ENCODE data around the gene TIGD2.

TIGD2 gene

DNA sequence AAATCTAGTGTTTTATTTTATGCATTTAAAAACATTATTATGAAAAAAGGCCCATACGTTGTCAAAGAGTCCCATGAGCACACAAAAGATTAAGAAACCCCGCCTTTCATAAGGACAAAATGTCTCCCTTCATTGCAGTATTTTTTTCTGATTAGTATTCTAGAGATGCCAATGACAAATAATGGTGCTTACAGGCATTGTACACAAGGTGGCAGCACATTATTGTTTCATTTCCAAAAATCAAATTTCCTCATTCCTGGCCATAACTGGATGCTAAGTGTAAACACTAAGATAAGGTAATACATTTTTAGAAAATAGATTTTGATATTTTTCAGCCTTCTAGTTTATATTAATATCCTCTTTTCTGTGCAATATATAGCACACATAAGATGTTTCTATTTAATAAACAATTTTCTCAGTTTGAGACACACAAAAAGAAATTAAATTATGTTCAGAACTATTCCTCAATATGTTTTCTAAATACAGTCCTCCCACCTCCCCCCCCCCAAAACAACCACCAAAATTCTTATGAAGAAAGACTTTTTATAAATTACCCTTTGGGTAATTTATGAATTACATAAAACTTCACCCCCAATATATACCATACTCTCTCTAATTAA, 47.7 kb downstream of the TIGD2 start:
- Histone ChIP-seq H3K4me2 (ENCODE audit: low read length) (no peak overlapping the region), H3K36me3 (ENCODE audit: control insufficient read depth, insufficient read depth, low read length) (no peaks in the 10 kb centered on the region), H2BK120ac (ENCODE audit: low read depth, low read length) (no peak overlapping the region), H3K4me1 (ENCODE audit: control insufficient read depth, low read depth, low read length) (no peaks in the 10 kb centered on the region), H2BK5ac (ENCODE audit: low read length) (no peak overlapping the region), H3K23ac (ENCODE audit: low read length) (no peak overlapping the region), H3K79me2 (ENCODE audit: control insufficient read depth, insufficient read depth, low read length) (no peaks in the 10 kb centered on the region), H3K18ac (ENCODE audit: low read length) (no peak overlapping the region), H2BK15ac (replicated peaks; ENCODE audit: low read depth) (no peak overlapping the region), H2AK5ac (ENCODE audit: low read length) (no peak overlapping the region), H3K9ac (ENCODE audit: low read length) (no peak overlapping the region), H4K8ac (ENCODE audit: low read depth, low read length) (no peak overlapping the region), H3K56ac (ENCODE audit: low read length) (no peak overlapping the region), H3K4ac (ENCODE audit: low read depth, low read length) (no peak overlapping the region), H4K5ac (ENCODE audit: low read length) (no peak overlapping the region), H3K4me3 (ENCODE audit: low read length) (no peak overlapping the region), H3K79me1 (ENCODE audit: low read length) (no peaks in the 10 kb centered on the region), H3K27ac (ENCODE audit: low read depth, low read length) (no peak overlapping the region), H3K27me3 (ENCODE audit: insufficient read depth, low read length, poor library complexity) (no peaks in the 10 kb centered on the region)
- peak; percentile 29 for DNase-seq
- WGBS (ENCODE audit: extremely low coverage, insufficient coverage, low lambda C conversion rate), result no CpG with 5 or more reads among the region's 2 CpGs

DNA sequence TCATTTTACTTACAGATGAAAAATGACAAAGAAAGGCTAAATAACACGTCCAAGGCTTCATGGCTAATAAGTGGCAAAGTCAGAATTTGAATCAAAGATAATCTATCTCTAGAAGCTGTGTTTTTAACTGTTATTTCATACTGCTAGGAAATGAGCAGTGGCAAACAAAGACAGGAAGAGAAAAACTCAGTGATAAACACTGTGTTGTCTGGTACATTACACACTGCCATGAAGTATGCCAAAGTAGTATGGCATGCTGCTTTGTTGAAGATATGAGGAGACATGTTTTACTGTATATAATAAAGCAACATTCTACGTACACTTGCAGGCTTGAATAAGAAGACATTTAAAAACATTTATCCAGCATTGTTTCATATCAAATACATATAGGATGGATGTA, 49.5 kb downstream of the TIGD2 start:
- Histone ChIP-seq H2BK120ac (ENCODE audit: low read depth, low read length) (no peak overlapping the region), H3K79me2 (ENCODE audit: control insufficient read depth, insufficient read depth, low read length) (no peaks in the 10 kb centered on the region), H4K5ac (ENCODE audit: low read length) (no peak overlapping the region), H2BK5ac (ENCODE audit: low read length) (no peak overlapping the region), H3K23ac (ENCODE audit: low read length) (no peak overlapping the region), H2AK5ac (ENCODE audit: low read length) (no peak overlapping the region), H3K4me1 (ENCODE audit: control insufficient read depth, low read depth, low read length) (no peaks in the 10 kb centered on the region), H3K18ac (ENCODE audit: low read length) (no peak overlapping the region), H3K27me3 (ENCODE audit: insufficient read depth, low read length, poor library complexity) (no peaks in the 10 kb centered on the region), H3K4me3 (ENCODE audit: low read length) (no peak overlapping the region), H3K36me3 (ENCODE audit: control insufficient read depth, insufficient read depth, low read length) (no peaks in the 10 kb centered on the region), H3K56ac (ENCODE audit: low read length) (no peak overlapping the region), H3K4ac (ENCODE audit: low read depth, low read length) (no peak overlapping the region), H3K27ac (ENCODE audit: low read depth, low read length) (no peak overlapping the region), H3K79me1 (ENCODE audit: low read length) (no peaks in the 10 kb centered on the region), H4K8ac (ENCODE audit: low read depth, low read length) (no peak overlapping the region), H3K9ac (ENCODE audit: low read length) (no peak overlapping the region), H2BK15ac (replicated peaks; ENCODE audit: low read depth) (no peak overlapping the region), H3K4me2 (ENCODE audit: low read length) (no peak overlapping the region)
- DNase-seq, result no peak
- WGBS (ENCODE audit: extremely low coverage, insufficient coverage, low lambda C conversion rate), result no CpG with 5 or more reads among the region's 2 CpGs

DNA sequence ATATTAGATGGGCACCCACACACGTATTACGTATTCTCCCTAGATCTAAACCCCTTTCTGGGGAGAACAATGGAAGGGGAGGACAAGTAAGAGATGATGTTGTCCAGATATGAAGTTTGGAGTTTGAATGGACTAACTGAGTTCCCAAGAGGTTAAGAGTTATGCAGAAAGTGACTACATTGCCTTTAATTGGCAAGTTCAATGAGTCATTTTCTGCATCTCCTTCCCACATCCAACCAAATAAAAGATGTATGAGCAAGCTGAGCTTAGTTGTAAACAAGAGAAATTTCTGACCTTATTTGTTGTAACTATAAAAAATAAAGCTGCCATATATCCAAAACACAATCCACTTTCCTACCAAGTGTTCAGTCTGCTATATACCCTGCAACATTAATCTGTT, 50.5 kb downstream of the TIGD2 start:
- Histone ChIP-seq H3K9ac (ENCODE audit: low read length) (no peak overlapping the region), H2BK15ac (replicated peaks; ENCODE audit: low read depth) (no peak overlapping the region), H3K27me3 (ENCODE audit: insufficient read depth, low read length, poor library complexity) (no peaks in the 10 kb centered on the region), H2AK5ac (ENCODE audit: low read length) (no peak overlapping the region), H3K4me1 (ENCODE audit: control insufficient read depth, low read depth, low read length) (no peaks in the 10 kb centered on the region), H3K27ac (ENCODE audit: low read depth, low read length) (no peak overlapping the region), H3K4me2 (ENCODE audit: low read length) (no peak overlapping the region), H3K4me3 (ENCODE audit: low read length) (no peak overlapping the region), H4K5ac (ENCODE audit: low read length) (no peak overlapping the region), H2BK120ac (ENCODE audit: low read depth, low read length) (no peak overlapping the region), H3K23ac (ENCODE audit: low read length) (no peak overlapping the region), H4K8ac (ENCODE audit: low read depth, low read length) (no peak overlapping the region), H3K36me3 (ENCODE audit: control insufficient read depth, insufficient read depth, low read length) (no peaks in the 10 kb centered on the region), H3K18ac (ENCODE audit: low read length) (no peak overlapping the region), H3K56ac (ENCODE audit: low read length) (no peak overlapping the region), H2BK5ac (ENCODE audit: low read length) (no peak overlapping the region), H3K79me1 (ENCODE audit: low read length) (no peaks in the 10 kb centered on the region), H3K4ac (ENCODE audit: low read depth, low read length) (no peak overlapping the region), H3K79me2 (ENCODE audit: control insufficient read depth, insufficient read depth, low read length) (no peaks in the 10 kb centered on the region)
- DNase-seq, result no peak
- no CpG with 5 or more reads among the region's 2 CpGs for WGBS (ENCODE audit: extremely low coverage, insufficient coverage, low lambda C conversion rate)

DNA sequence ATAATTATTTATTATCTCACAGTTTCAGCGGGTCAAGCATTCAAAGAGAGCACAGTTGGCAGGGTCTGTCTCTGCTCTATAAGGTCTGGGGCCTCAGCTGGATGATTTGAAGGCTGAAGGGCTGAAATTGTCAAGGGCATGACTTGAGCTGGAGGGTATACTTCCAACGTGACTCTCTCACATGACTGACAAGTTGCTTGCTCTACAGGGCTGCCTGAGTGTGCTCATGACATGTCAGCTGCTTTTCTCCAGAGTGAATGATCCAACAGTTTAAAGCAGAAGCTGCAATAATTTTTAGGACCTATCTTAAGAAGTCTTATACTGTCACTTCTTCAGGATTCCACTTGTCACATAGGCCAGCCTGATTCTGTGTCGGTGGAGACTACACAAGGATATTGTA, 51.2 kb downstream of the TIGD2 start:
- H2BK120ac ChIP-seq (ENCODE audit: low read depth, low read length), result no peak overlapping the region
- H4K8ac ChIP-seq (ENCODE audit: low read depth, low read length), result no peak overlapping the region
- H2BK15ac ChIP-seq (replicated peaks; ENCODE audit: low read depth), result no peak overlapping the region
- no peak overlapping the region for H4K5ac ChIP-seq (ENCODE audit: low read length)
- H3K4me3 ChIP-seq (ENCODE audit: low read length), result no peak overlapping the region
- H3K56ac ChIP-seq (ENCODE audit: low read length), result no peak overlapping the region
- H3K79me1 ChIP-seq (ENCODE audit: low read length), result no peaks in the 10 kb centered on the region
- no peaks in the 10 kb centered on the region for H3K27me3 ChIP-seq (ENCODE audit: insufficient read depth, low read length, poor library complexity)
- no peak for DNase-seq
- H3K27ac ChIP-seq (ENCODE audit: low read depth, low read length), result no peak overlapping the region
- no peaks in the 10 kb centered on the region for H3K4me1 ChIP-seq (ENCODE audit: control insufficient read depth, low read depth, low read length)
- H3K9ac ChIP-seq (ENCODE audit: low read length), result no peak overlapping the region
- H3K4ac ChIP-seq (ENCODE audit: low read depth, low read length), result no peak overlapping the region
- no peak overlapping the region for H3K23ac ChIP-seq (ENCODE audit: low read length)
- H3K4me2 ChIP-seq (ENCODE audit: low read length), result no peak overlapping the region
- H3K18ac ChIP-seq (ENCODE audit: low read length), result no peak overlapping the region
- H2AK5ac ChIP-seq (ENCODE audit: low read length), result no peak overlapping the region
- H3K79me2 ChIP-seq (ENCODE audit: control insufficient read depth, insufficient read depth, low read length), result no peaks in the 10 kb centered on the region
- no CpG with 5 or more reads among the region's 3 CpGs for WGBS (ENCODE audit: extremely low coverage, insufficient coverage, low lambda C conversion rate)
- H3K36me3 ChIP-seq (ENCODE audit: control insufficient read depth, insufficient read depth, low read length), result no peaks in the 10 kb centered on the region
- no peak overlapping the region for H2BK5ac ChIP-seq (ENCODE audit: low read length)

DNA sequence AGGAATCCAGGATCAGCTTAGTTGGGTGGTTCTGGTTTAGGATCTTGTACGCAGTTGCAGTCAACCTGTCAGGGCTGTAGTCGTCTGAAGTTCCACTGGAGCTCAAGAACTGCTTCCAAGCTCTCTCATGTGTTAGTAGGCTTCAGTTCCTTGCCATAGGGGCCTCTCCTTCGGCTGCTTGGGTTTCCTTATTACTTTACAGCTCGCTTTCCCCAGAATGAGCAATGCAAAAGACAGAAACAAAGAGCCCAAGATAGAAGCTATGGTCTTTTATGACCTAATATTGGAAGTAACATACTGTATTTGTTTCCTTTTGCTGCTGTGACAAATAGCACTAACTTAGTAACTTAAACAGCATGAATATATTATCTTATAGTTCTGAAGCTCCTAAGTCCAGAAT, 51.7 kb downstream of the TIGD2 start:
- H4K5ac ChIP-seq (ENCODE audit: low read length), result no peak overlapping the region
- H3K27ac ChIP-seq (ENCODE audit: low read depth, low read length), result no peak overlapping the region
- H2AK5ac ChIP-seq (ENCODE audit: low read length), result no peak overlapping the region
- H3K27me3 ChIP-seq (ENCODE audit: insufficient read depth, low read length, poor library complexity), result no peaks in the 10 kb centered on the region
- no peak overlapping the region for H4K8ac ChIP-seq (ENCODE audit: low read depth, low read length)
- H3K36me3 ChIP-seq (ENCODE audit: control insufficient read depth, insufficient read depth, low read length), result no peaks in the 10 kb centered on the region
- no peak overlapping the region for H3K23ac ChIP-seq (ENCODE audit: low read length)
- no peak for DNase-seq
- H3K79me2 ChIP-seq (ENCODE audit: control insufficient read depth, insufficient read depth, low read length), result no peaks in the 10 kb centered on the region
- H2BK120ac ChIP-seq (ENCODE audit: low read depth, low read length), result no peak overlapping the region
- no peaks in the 10 kb centered on the region for H3K4me1 ChIP-seq (ENCODE audit: control insufficient read depth, low read depth, low read length)
- H3K79me1 ChIP-seq (ENCODE audit: low read length), result no peaks in the 10 kb centered on the region
- no peak overlapping the region for H3K9ac ChIP-seq (ENCODE audit: low read length)
- H3K4me2 ChIP-seq (ENCODE audit: low read length), result no peak overlapping the region
- no peak overlapping the region for H2BK5ac ChIP-seq (ENCODE audit: low read length)
- H2BK15ac ChIP-seq (replicated peaks; ENCODE audit: low read depth), result no peak overlapping the region
- H3K56ac ChIP-seq (ENCODE audit: low read length), result no peak overlapping the region
- no CpG with 5 or more reads among the region's 4 CpGs for WGBS (ENCODE audit: extremely low coverage, insufficient coverage, low lambda C conversion rate)
- H3K4ac ChIP-seq (ENCODE audit: low read depth, low read length), result no peak overlapping the region
- H3K18ac ChIP-seq (ENCODE audit: low read length), result no peak overlapping the region
- no peak overlapping the region for H3K4me3 ChIP-seq (ENCODE audit: low read length)

DNA sequence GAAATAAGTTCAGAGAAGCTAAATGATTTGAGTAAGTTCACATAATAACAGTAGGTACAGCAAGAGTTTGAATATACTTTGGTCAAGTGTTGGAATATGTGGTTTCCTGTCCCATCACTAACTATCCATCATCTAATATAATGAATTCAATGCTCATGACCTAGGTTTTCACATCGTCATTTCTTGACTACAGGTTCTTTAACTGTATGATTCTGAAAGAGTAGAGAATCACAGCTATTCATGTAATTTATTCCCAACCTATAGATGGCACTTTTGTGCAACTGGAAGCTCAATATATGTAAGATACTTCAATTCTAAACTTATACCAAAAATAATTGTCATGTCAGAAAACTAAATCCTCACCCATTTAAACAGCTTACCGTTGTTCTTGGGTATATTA, 53.1 kb downstream of the TIGD2 start:
- WGBS (ENCODE audit: extremely low coverage, insufficient coverage, low lambda C conversion rate), result no CpG with 5 or more reads among the region's 2 CpGs
- no peak for DNase-seq
- no peak overlapping the region for H2BK120ac ChIP-seq (ENCODE audit: low read depth, low read length)
- no peak overlapping the region for H2BK15ac ChIP-seq (replicated peaks; ENCODE audit: low read depth)
- H3K56ac ChIP-seq (ENCODE audit: low read length), result no peak overlapping the region
- H3K4me1 ChIP-seq (ENCODE audit: control insufficient read depth, low read depth, low read length), result no peaks in the 10 kb centered on the region
- H3K79me1 ChIP-seq (ENCODE audit: low read length), result no peaks in the 10 kb centered on the region
- H3K36me3 ChIP-seq (ENCODE audit: control insufficient read depth, insufficient read depth, low read length), result no peaks in the 10 kb centered on the region
- H2BK5ac ChIP-seq (ENCODE audit: low read length), result no peak overlapping the region
- H3K4me3 ChIP-seq (ENCODE audit: low read length), result no peak overlapping the region
- H3K27me3 ChIP-seq (ENCODE audit: insufficient read depth, low read length, poor library complexity), result no peaks in the 10 kb centered on the region
- no peak overlapping the region for H3K23ac ChIP-seq (ENCODE audit: low read length)
- H3K4ac ChIP-seq (ENCODE audit: low read depth, low read length), result no peak overlapping the region
- no peak overlapping the region for H4K5ac ChIP-seq (ENCODE audit: low read length)
- H4K8ac ChIP-seq (ENCODE audit: low read depth, low read length), result no peak overlapping the region
- H3K9ac ChIP-seq (ENCODE audit: low read length), result no peak overlapping the region
- H3K79me2 ChIP-seq (ENCODE audit: control insufficient read depth, insufficient read depth, low read length), result no peaks in the 10 kb centered on the region
- H3K27ac ChIP-seq (ENCODE audit: low read depth, low read length), result no peak overlapping the region
- no peak overlapping the region for H3K18ac ChIP-seq (ENCODE audit: low read length)
- H3K4me2 ChIP-seq (ENCODE audit: low read length), result no peak overlapping the region
- no peak overlapping the region for H2AK5ac ChIP-seq (ENCODE audit: low read length)
